Measurements from ENCODE around the gene MIEN1.
"Not testable (repeated sequence)": the region's sequence is repeated elsewhere in the genome, so short reads cannot be mapped to it uniquely, and the experiment has no call there.

Gene MIEN1

DNA sequence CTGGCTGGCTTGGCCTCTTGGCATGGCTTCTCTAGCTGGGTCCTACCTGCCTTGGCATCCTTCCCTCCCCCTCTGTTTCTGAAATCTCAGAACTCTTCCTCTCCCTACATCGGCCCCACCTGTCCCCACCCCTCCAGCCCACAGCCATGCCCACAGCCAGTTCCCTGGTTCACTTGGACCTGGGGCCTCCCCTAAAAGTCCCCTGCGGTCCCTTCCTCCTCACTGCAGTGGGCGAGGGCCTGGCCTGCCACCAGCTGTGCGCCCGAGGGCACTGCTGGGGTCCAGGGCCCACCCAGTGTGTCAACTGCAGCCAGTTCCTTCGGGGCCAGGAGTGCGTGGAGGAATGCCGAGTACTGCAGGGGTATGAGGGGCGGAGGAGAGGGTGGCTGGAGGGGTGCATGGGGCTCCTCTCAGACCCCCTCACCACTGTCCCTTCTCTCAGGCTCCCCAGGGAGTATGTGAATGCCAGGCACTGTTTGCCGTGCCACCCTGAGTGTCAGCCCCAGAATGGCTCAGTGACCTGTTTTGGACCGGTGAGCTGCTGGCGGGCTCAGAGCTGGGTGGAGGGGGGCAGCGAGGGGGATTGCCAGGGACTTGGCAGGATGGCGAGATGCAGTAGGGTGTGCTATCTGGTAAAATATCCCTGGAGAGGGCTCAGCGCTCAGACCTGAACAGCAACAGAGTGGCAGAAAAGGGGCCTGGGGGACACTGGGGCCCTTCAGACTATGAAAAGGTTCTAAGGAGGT lies 14.1 kb downstream of the MIEN1 start:
- no peak for DNase-seq (ENCODE audit: low read depth)

DNA sequence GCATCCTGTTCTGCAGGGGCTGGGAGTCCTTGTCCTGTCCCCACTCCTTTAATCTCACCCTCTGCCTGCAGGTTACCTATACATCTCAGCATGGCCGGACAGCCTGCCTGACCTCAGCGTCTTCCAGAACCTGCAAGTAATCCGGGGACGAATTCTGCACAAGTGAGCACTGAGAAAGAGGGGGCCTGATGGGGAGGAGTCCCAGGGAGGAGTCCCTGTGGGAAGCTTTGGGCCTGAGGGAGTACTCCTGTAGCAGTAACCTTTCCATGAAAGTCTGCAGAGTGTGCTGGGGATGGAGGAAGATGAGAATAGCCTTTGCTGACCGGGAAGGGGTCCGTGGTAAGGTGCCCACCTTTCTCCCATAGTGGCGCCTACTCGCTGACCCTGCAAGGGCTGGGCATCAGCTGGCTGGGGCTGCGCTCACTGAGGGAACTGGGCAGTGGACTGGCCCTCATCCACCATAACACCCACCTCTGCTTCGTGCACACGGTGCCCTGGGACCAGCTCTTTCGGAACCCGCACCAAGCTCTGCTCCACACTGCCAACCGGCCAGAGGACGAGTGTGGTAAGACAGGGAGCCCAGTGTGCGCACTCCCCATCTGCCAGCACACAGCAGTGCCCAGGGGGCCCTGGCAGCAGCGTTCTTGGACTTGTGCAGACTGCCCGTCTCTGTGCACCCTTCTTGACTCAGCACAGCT lies 14.8 kb downstream of the MIEN1 start:
- DNase-seq (ENCODE audit: low read depth), result no peak

DNA sequence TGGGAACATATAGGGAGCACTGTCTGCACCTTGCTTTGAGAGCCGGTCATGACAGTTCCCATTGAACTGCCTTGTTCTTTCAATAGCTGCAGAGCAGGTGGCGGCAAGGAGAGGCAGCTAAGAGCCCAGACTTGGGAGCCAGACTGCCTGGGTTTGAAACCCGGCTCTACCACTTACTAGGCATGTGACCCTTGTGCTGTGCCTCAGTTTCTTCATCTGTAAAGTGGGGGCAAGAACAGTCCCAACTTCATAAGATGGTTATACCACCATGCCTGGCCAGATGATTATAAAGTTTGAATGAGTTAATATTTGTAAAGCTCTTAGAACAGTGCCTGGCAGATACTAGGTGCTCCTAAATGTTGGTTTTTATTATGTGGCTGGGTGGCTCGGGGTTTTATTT lies 16.1 kb downstream of the MIEN1 start:
- no peak for DNase-seq (ENCODE audit: low read depth)

DNA sequence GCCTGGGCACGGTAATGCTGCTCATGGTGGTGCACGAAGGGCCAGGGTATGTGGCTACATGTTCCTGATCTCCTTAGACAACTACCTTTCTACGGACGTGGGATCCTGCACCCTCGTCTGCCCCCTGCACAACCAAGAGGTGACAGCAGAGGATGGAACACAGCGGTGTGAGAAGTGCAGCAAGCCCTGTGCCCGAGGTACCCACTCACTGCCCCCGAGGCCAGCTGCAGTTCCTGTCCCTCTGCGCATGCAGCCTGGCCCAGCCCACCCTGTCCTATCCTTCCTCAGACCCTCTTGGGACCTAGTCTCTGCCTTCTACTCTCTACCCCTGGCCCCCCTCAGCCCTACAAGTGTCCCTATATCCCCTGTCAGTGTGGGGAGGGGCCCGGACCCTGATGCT lies 18.5 kb downstream of the MIEN1 start:
- no peak for DNase-seq (ENCODE audit: low read depth)

DNA sequence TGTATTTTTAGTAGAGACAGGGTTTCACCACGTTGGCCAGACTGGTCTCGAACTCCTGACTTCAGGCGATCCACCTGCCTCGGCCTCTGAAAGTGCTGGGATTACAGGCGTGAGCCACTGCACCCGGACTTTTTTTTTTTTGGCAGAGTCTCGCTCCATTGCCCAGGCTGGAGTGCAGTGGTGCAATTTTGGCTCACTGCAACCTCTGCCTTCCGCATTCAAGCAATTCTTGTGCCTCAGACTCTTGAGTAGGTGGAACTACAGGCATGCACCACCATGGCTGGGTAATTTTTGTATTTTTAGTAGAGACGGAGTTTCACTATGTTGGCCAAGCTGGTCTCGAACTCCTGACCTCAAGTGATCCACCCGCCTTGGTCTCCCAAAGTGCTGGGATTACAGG lies 19.3 kb downstream of the MIEN1 start:
- not testable (repeated sequence) for DNase-seq (ENCODE audit: low read depth)

DNA sequence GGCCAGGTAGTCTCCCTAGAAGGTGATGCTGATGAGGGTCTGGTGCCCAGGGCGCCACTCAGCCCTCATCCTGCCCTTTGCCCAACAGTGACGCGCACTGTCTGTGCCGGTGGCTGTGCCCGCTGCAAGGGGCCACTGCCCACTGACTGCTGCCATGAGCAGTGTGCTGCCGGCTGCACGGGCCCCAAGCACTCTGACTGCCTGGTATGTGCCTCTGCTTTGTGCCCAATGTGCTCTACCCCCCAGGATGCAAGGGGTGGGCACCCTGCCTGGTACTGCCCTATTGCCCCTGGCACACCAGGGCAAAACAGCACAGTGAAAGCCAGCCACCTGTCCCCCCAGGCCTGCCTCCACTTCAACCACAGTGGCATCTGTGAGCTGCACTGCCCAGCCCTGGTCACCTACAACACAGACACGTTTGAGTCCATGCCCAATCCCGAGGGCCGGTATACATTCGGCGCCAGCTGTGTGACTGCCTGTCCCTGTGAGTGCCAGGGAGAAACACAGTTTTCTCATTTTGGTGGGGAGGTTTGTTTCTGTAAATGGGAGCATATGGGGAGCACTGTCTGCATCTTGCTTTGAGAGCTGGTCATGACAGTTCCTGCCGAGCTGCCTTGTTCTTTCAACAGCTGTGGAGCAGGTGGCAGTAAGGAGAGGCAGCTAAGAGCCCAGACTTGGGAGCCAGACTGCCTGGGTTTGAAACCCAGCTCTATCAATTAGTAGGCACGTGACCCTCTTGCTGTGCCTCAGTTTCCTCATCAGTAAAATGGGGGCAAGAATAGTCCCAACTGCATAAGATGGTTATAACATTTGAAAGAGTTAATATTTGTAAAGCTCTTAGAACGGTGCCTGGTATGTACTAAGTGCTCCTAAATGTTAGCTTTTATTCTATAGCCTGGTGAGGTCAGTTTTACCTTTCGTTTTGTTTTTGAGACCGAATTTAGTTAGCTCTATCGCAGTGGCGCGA lies 20.1 kb downstream of the MIEN1 start:
- DNase-seq (ENCODE audit: low read depth), result no peak

DNA sequence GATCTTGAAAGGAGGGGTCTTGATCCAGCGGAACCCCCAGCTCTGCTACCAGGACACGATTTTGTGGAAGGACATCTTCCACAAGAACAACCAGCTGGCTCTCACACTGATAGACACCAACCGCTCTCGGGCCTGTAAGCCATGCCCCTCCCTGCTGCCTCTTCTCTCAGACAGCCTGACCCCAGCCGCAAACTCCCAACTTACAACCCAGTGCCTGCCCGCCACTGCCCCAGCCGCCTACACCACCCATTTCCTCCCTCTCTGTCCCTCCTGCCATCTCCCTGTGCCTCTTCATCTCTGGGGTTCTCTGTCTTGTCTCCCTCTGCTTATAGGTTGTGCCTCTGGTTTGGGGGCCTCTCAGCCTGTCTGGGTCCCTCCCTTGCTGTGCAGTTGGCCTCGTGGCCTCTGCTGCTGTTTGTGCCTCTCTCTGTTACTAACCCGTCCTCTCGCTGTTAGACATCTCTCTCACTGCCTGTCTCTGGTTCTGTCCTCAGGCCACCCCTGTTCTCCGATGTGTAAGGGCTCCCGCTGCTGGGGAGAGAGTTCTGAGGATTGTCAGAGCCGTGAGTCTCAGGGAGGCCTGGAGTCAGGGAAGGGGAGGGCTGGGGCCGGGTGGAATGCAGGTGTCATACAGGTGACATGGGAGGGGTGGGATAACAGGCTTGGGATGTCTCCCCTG lies 20.9 kb downstream of the MIEN1 start:
- no peak for DNase-seq (ENCODE audit: low read depth)

DNA sequence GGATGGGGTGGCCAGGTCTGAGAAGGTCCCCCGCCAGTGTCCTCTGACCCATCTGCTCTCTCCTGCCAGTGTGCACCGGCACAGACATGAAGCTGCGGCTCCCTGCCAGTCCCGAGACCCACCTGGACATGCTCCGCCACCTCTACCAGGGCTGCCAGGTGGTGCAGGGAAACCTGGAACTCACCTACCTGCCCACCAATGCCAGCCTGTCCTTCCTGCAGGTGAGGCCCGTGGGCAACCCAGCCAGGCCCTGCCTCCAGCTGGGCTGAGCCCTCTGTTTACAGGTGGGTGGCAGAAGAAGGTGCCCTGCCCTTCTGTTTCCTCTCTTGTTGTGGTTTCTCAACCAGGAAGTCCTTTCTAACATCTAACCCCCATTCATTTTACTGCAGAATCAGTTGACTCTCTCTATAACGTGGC lies 23.4 kb downstream of the MIEN1 start:
- DNase-seq (ENCODE audit: low read depth), result no peak

DNA sequence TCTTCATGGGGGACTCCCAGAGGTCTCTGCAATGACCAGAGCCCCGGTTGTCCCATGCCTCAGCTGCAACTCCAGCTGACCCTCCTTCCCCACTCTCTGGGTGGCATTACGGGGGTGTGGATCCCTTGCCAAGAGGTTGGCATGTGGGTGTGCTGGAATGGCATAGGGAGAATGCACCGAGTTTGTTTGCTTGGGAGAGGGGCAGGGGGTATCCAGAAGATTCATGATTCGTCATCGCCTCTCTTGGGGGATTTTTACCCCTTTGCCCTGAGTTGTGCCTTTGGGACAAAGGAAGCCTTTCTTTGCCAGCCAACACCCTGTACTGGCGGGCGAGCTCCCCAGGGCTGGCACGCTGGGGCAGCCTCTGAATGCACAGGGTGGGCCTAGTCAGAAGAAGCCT lies 23.9 kb downstream of the MIEN1 start:
- no peak for DNase-seq (ENCODE audit: low read depth)

DNA sequence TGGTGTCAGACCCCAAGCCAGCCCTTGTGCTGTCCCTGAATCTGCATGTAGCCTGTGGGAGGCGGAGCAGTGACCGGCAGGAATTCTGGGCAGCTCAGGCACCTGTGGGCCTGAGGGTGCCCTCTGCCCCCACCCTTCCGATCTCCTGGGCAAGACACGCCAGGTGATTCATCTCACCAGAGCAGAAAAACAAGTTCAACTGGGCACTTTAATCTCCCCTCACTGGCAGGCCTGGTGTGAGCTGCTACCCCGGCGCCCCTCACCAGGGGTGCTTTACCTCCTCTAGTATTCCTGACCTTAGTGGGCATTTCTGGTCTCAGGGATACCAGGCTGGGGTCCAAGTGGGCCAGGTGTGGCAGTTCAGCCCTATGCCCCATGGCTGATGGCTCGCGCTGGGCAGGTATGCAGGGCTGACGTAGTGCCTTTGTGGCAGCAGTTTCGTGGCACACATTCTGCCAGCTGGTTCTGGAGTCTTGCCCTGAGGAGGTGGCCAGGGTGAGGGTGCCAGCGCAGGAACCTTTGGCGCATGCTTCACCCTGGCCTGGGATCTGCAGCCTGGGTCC lies 24.5 kb downstream of the MIEN1 start:
- no peak for DNase-seq (ENCODE audit: low read depth)

DNA sequence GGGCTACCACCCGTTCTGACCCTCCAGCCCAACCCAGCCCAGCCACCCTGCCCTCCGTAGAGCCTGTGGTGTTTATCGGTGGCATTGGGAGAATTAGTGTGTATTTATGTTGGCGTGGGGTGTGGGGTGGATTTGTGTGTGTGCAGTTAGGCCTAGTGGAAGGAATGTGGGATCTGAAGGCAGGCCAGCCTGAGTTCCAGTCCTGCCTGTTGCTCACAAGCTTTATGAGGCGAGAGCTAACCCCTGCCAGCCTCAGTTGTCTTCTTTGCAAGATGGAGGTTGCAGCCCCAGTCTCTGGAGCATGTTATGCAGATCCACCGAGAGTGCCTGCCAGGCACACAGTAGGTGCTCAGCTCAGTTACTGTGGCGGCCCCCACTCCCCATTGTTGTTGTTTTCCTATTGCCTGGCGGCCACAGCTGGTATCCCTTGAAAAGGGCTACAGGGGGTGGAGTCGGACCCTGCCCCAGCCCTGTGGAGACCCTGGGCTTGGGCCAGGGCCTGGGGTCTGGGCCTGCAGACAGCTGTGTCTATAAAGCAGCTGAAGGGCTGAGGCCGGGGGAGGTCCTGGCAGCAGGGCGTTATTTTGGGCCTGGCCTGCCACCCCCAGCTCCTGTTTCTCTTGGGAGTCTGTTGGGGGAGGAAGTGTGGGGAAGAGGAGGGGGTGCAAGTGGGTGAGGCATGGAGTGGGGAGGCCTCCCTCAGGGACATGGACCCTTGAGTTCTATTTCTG lies 25.3 kb downstream of the MIEN1 start:
- no peak for DNase-seq (ENCODE audit: low read depth)

DNA sequence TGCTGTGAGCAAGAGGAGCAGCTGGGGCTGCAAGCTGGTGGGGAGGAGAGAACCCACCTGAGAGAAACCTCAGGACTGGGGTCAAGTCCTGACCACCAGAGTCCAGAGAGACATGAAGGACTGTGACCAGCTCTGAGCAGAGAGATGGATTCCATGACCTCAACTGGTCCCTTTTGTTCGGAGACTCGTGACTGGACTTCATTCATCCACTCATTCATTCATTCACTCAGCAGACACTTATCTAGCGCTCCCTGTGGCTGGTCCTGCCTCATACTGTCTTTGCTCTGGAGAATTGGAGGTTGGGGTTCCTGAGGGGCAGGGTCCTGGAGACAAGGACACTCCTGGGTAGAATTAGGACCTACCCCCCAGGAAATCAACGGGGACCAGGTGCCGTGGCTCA lies 26.4 kb downstream of the MIEN1 start:
- DNase-seq (ENCODE audit: low read depth), result no peak

DNA sequence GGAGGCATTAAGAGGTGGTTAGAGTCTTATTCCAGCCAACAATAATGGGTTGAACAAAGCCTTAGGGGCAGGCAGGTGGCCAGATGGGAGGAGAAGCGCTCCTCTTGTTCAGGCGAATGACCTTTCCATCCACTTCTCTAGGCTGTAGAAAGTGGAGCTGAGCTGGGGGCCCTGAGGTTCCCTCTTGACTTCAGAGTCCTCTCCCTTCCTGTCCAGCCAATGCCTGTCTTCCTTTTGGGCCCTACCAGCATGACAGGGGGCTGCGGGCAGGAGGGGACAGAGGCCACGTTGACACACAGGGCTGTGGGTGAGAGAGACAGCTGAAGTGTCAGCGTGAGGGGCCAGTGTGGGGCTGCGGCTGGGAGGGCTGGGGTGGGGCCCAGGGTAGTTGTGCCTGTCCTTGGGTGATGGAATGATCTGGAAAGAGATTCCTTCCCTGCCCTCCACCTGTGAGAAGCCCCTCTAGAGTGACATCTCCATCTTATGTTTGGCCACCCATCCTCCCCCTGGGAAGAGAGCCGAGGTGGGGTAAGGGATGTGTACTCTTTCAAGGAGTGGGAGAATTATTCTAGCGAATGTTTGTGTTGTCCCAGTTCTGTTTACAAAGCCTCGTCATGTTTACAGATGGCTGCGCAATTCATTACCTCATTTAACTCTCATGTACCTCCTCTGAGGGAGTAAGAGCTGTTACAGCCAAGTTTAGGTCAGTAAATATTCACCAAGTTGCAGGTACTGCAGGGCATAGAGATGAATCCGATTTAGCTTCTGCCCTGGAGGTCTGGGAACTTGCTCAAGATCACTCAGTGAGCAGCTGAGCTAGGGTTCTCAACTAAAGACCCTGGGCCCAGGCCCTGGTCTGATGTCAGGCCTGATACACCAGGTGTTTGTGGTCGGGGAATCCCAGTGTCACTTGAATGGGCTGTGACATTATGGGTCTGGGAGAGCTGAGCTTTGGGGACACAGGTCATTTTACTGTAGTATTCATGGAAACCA lies 27.1 kb downstream of the MIEN1 start:
- no peak for DNase-seq (ENCODE audit: low read depth)

DNA sequence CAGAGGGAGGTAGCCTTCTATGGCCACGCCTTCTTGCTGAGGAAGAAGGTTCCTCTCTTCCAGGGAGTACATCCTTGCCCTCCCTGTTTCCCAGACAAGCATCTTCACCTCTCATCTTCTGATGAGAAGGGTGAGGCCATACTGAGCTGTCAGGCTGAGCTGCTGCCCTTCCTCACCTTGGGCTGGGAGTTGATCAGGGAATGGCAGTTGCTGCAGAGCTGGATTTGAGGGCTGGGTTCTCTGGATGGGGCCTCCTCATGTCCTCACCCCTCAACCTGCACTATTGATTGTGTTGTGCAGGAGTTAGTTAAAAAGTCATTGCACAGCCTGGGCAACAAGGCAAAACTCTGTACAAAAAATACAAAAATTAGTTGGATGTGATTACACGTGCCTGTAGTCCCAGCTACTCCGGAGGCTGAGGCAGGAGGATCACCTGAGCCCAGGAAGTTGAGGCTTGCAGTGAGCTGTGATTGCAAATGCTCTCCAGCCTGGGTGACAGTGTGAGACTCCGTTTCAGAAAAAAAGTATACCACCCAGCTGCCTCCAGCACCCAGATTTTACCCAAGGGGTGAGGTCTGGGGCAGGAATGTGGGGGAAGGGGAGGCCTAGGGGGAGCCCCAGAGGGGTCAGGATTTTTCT lies 28.4 kb downstream of the MIEN1 start:
- DNase-seq (ENCODE audit: low read depth), result no peak

DNA sequence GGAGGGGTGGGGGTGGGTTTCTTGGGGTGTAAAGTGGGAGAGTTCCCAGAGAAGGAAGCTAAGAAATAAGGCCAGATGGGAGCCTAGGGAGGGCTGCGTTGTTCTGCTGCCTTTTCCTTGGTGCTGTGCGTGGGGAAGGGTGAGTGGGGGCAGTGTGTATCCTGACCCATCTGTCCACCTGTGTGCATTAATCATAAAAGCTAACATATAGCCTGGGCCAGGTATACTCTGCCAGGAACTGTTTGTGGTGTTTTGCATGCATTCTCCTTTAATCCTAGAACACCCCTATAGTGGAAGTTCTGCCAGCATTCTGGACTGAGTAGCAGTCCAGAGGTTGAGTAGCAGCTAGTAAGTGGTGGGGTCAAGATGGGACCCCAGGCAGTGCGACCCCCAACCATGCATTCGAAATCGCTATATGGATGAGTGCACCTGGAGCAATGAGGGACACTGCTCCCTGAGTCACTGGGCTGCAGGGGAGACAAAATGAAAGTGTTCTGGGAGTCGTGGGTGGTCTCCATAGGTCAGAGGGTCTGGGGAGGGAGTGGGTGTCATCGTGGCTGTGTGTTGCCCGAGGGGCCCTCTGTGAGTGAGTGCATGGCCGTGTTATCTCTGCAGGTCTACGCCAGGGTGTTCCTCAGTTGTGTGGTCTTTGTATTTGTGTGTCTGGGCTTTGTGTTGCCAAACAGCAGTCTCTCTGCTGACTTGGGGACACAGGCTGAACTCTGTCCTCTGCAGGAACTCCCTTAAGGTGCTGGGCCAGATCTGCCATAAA lies 29.1 kb downstream of the MIEN1 start:
- no peak for DNase-seq (ENCODE audit: low read depth)

DNA sequence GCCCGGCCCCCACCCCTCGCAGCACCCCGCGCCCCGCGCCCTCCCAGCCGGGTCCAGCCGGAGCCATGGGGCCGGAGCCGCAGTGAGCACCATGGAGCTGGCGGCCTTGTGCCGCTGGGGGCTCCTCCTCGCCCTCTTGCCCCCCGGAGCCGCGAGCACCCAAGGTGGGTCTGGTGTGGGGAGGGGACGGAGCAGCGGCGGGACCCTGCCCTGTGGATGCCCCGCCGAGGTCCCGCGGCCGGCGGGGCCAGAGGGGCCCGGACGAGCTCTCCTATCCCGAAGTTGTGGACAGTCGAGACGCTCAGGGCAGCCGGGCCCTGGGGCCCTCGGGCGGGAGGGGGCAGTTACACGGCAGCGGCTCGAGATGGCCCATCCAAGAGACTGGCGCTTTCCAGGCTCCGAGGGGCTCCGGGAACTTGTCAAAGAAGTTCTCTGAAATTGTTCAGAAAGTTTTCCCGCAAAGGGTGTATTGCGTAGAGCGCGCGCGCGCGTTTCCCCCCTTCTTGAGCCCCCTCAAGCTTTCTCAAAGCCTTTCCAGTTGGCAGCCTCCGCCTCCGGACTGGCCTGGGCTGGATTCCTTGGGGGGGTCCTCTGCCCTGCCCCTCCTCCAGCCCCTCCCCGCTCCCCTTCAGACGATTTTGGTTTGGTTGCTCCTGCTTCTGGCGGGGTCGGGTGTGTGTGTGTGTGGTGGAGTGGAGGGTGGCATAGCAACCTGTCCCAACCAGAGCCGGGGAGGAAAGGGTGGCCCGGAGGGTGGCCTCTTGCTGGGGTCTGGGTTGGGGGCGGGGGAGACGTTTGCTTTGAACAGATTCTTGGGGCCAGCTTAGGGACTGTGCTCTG lies 30.0 kb downstream of the MIEN1 start:
- no peak for DNase-seq (ENCODE audit: low read depth)

DNA sequence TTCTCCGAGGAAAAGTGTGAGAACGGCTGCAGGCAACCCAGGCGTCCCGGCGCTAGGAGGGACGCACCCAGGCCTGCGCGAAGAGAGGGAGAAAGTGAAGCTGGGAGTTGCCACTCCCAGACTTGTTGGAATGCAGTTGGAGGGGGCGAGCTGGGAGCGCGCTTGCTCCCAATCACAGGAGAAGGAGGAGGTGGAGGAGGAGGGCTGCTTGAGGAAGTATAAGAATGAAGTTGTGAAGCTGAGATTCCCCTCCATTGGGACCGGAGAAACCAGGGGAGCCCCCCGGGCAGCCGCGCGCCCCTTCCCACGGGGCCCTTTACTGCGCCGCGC lies 30.5 kb downstream of the MIEN1 start, which contains the start of gene ERBB2:
TSS of gene ERBB2 (plus strand) at position 247 of the 330 bp plus-strand sequence. CDS start 175 bp downstream, outside the sequence.
- DNase-seq (ENCODE audit: low read depth), result no peak

Data from stimulated activated CD8-positive, alpha-beta memory T cell treated with anti-CD3 and anti-CD28 coated beads, Interleukin-15, amount 100 ng/mL, for 24 hours (primary cell).